Bronchial epithelial cell (primary cell): Measurements from ENCODE around the gene SDHA. TPM values are rescaled to one million over a fixed set of nuclear protein-coding genes. Genes with fewer than 3 reads are reported as not detected.

Source experiments
- DNase-seq: peaks from one replicate; pipeline ENCODE4 v3.0.0-alpha.2; 2010; ENCODE audit warnings: low read depth
- FAIRE-seq: peaks from 2 replicates; lab custom pipeline; 2011; peaks lifted over from hg19 to GRCh38; lab: Jason Lieb, UNC
- H3K27me3 ChIP-seq: 2 replicates; pipeline ENCODE4 v1.5.1; 2011; ENCODE audit warnings: low read length; ENCODE audit not compliant: control insufficient read depth, insufficient read depth
- H3K36me3 ChIP-seq: 2 replicates; pipeline ENCODE4 v1.5.1; 2011; ENCODE audit warnings: low read length; ENCODE audit not compliant: control insufficient read depth, insufficient read depth
- H3K4me3 ChIP-seq: 2 replicates; pipeline ENCODE4 v1.5.1; 2011; ENCODE audit warnings: mild to moderate bottlenecking, low read depth, low read length, control low read depth
- CTCF ChIP-seq: IDR thresholded peaks from 2 replicates; pipeline ENCODE4 v1.5.1; 2011; ENCODE audit warnings: mild to moderate bottlenecking, moderate library complexity, low read length, control low read depth, inconsistent platforms; ENCODE audit not compliant: insufficient read depth, severe bottlenecking
- total RNA-seq: library from RNA; depleted of rRNA; stranded (reverse); fragments of >200 nt; gene quantifications from 2 replicates; pipeline ENCODE4 v1.2.1, GENCODE V29; 2014

SDHA gene
- total RNA-seq, 1 donor from 2014 or later, result 136 TPM

GRCh38 chr5:172421-172820 is 45.7 kb upstream of the SDHA start:
- Histone ChIP-seq H3K27me3 (no peaks in the 10 kb centered on the region), H3K4me3 (no peak overlapping the region), H3K36me3 (no peaks in the 10 kb centered on the region)
- no peak for FAIRE-seq
- DNase-seq, result no peak
- no peak for TF ChIP-seq CTCF

- DNase-seq, result no peak
- no peaks in the 10 kb centered on the region for H3K36me3 ChIP-seq
- no peaks in the 10 kb centered on the region for H3K27me3 ChIP-seq
- no peak for TF ChIP-seq CTCF
- no peak overlapping the region for H3K4me3 ChIP-seq
- no peak for FAIRE-seq
Measured at GRCh38 chr5:172841-173251, 45.3 kb upstream of the SDHA start.

- DNase-seq (no peak), FAIRE-seq (peak; percentile 84)
- no peaks in the 10 kb centered on the region for H3K36me3 ChIP-seq
- no peak overlapping the region for H3K4me3 ChIP-seq
- TF ChIP-seq CTCF, result no peak
- H3K27me3 ChIP-seq, result no peaks in the 10 kb centered on the region
Measured at GRCh38 chr5:173392-174290, 44.5 kb upstream of the SDHA start.

GRCh38 chr5:174291-174600 is 43.9 kb upstream of the SDHA start:
- Histone ChIP-seq H3K36me3 (no peaks in the 10 kb centered on the region), H3K4me3 (no peak overlapping the region), H3K27me3 (no peaks in the 10 kb centered on the region)
- FAIRE-seq (no peak), DNase-seq (no peak)
- TF ChIP-seq CTCF, result no peak

- no peaks in the 10 kb centered on the region for H3K27me3 ChIP-seq
- no peak for FAIRE-seq
Measured at GRCh38 chr5:174876-175465, 43.1 kb upstream of the SDHA start.

More at GRCh38 chr5:174876-175465, 43.1 kb upstream of the SDHA start:
- Histone ChIP-seq H3K36me3 (no peaks in the 10 kb centered on the region), H3K4me3 (no peak overlapping the region)
- DNase-seq, result no peak
- TF ChIP-seq CTCF, result no peak
